Natural killer cell (primary cell): ENCODE results near the gene C15orf40. TPM values are rescaled to one million over a fixed set of nuclear protein-coding genes. Genes with fewer than 3 reads are reported as not detected.

Source experiments
- ATAC-seq, 3 donors: fragments of 150-1000 bp in 2 of 3; fragments of 200-7000 bp in 1 of 3; cut with Tn5 transposase; 1 replicate in 1 of 3; 2 replicates in 2 of 3; pipeline ENCODE4 v1.10.0; 2021; ENCODE audit warnings: mild to moderate bottlenecking in 2 of 3, moderate library complexity in 2 of 3
- DNase-seq, 2 donors: peaks; one replicate each; pipeline versions ENCODE4 v3.0.0 to v3.0.0-alpha.2; 2013 to 2021; ENCODE audit warnings: mixed read lengths in 1 of 2
- H3K27ac ChIP-seq: one replicate; pipeline ENCODE4 v1.5.1; 2013; ENCODE audit warnings: mild to moderate bottlenecking, low read length
- H3K27me3 ChIP-seq: one replicate; pipeline ENCODE4 v1.6.1; 2013; ENCODE audit warnings: low read length; ENCODE audit not compliant: control insufficient read depth, insufficient read depth
- H3K36me3 ChIP-seq: one replicate; pipeline ENCODE4 v1.6.1; 2013; ENCODE audit warnings: low read length; ENCODE audit not compliant: control insufficient read depth, insufficient read depth
- H3K4me1 ChIP-seq: one replicate; pipeline ENCODE4 v1.6.1; 2013; ENCODE audit warnings: low read length; ENCODE audit not compliant: control insufficient read depth, insufficient read depth
- H3K4me3 ChIP-seq: one replicate; pipeline ENCODE4 v1.5.1; 2013; ENCODE audit warnings: low read length
- H3K9me3 ChIP-seq: one replicate; pipeline ENCODE4 v1.6.1; 2013; ENCODE audit warnings: low read length; ENCODE audit not compliant: control insufficient read depth, insufficient read depth
- H3K27ac Mint-ChIP-seq, 2 donors: one replicate each; pipeline ENCODE4 v1.8.0; 2022; ENCODE audit warnings: mild to moderate bottlenecking in 2 of 2, mixed read lengths in 2 of 2, moderate library complexity in 1 of 2
- H3K27me3 Mint-ChIP-seq, 2 donors: one replicate each; pipeline ENCODE4 v1.8.0; 2022; ENCODE audit warnings: low read depth in 2 of 2, mixed read lengths in 2 of 2
- H3K36me3 Mint-ChIP-seq: one replicate; pipeline ENCODE4 v1.8.0; 2022; ENCODE audit warnings: mixed read lengths
- H3K4me1 Mint-ChIP-seq, 2 donors: one replicate each; pipeline ENCODE4 v1.8.0; 2022; ENCODE audit warnings: mixed read lengths in 2 of 2
- H3K4me3 Mint-ChIP-seq: one replicate; pipeline ENCODE4 v1.8.0; 2022; ENCODE audit warnings: mild to moderate bottlenecking, moderate library complexity, mixed read lengths
- H3K9me3 Mint-ChIP-seq, 2 donors: one replicate each; pipeline ENCODE4 v1.8.0; 2022; ENCODE audit warnings: mixed read lengths in 2 of 2
- WGBS: methylation state at CpG from one replicate; pipeline ENCODE4 v1.1.7; 2013; ENCODE audit warnings: missing lambda C conversion rate; ENCODE audit not compliant: insufficient coverage; 5-methylcytosine and 5-hydroxymethylcytosine counted together
- intact Hi-C: fragments of 100-400 bp; cut with micrococcal nuclease; formaldehyde crosslinking; loops from one replicate; pipeline ENCODE4 v1.14.2; 2022
- total RNA-seq, 4 donors: library from RNA; stranded (reverse); fragments of 120-200 nt in 1 of 4; gene quantifications; one replicate each; pipeline versions ENCODE4 v1.2.3 to v1.2.4, GENCODE V29; 2013 to 2022
- TF ChIP-seq, protein P1 (sequence below): fragments of 200-600 bp; IDR thresholded peaks from one replicate; pipeline ENCODE4 v1.8.0; 2022; ENCODE audit warnings: antibody characterized with exemption

Gene C15orf40
- total RNA-seq, 3 donors from 2014 or later (not counting 1 experiment from before 2014, with no cell fraction given): 12.5 to 16.0 (median 15.1) TPM

DNA sequence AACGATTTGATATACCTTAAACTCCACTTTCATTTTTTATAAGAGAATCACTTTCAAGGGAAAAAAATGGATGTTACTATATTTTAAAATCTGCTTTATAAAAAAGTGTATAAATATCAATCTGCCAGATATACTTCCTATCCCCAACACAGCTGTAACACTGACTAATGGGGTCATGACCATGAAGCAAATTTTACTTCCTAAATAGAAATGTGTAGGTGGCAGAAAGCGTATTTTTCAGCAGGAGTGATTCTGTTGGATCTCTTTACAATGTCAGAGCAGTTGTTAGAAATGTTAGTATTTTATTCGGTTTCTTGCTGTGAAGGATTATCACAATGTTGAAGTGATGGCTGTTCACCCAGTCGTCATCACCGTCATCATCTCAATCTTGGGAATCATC lies 5.5 kb upstream of the C15orf40 start:
- Histone ChIP-seq H3K9me3 (no peaks in the 10 kb centered on the region), H3K4me3 (no peak overlapping the region), H3K27ac (no peak overlapping the region), H3K27me3 (no peaks in the 10 kb centered on the region), H3K36me3 (peaks cover 35% of the 10 kb centered on the region), H3K4me1 (peaks cover 10% of the 10 kb centered on the region)
- 96% methylated on average over 4 of the region's 5 CpGs for WGBS
- Mint-ChIP-seq H3K4me3 (no peak overlapping the region), H3K27ac (no peak overlapping the region), H3K4me1 (peaks cover 22% of the 10 kb centered on the region in 2 donors), H3K27me3 (no peaks in the 10 kb centered on the region), H3K9me3 (no peaks in the 10 kb centered on the region), H3K36me3 (no peaks in the 10 kb centered on the region)
- intact Hi-C loops: loop anchor here (10.0 kb wide), 1 partner anchor 188 kb away; the partner anchor contains the start of gene HDGFL3
- DNase-seq (no peak), ATAC-seq (no peak)
- TF ChIP-seq, protein P1, sequence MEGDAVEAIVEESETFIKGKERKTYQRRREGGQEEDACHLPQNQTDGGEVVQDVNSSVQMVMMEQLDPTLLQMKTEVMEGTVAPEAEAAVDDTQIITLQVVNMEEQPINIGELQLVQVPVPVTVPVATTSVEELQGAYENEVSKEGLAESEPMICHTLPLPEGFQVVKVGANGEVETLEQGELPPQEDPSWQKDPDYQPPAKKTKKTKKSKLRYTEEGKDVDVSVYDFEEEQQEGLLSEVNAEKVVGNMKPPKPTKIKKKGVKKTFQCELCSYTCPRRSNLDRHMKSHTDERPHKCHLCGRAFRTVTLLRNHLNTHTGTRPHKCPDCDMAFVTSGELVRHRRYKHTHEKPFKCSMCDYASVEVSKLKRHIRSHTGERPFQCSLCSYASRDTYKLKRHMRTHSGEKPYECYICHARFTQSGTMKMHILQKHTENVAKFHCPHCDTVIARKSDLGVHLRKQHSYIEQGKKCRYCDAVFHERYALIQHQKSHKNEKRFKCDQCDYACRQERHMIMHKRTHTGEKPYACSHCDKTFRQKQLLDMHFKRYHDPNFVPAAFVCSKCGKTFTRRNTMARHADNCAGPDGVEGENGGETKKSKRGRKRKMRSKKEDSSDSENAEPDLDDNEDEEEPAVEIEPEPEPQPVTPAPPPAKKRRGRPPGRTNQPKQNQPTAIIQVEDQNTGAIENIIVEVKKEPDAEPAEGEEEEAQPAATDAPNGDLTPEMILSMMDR: no peak

DNA sequence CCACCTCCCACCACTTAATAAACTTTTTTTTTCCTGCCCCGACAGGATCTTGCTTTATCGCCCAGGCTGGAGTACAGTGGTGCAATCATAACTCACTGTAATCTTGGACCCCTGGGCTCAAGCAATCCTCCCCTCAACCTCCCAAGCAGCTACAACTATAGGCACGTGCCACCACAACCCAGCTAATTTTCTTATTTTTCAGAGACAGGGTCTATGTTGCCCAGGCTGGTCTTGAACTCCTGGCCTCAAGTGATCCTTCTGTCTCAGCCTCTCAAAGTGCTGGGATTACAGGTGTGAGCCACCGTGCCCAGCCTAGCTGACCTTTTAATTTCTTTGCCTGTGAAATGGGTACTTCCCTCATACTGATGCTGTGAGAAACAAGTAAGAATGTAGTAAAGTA lies 3.9 kb upstream of the C15orf40 start:
- Mint-ChIP-seq H3K27me3 (no peaks in the 10 kb centered on the region), H3K27ac (peak overlapping the region; percentile 26 to 65), H3K36me3 (no peaks in the 10 kb centered on the region), H3K4me3 (no peak overlapping the region), H3K9me3 (no peaks in the 10 kb centered on the region), H3K4me1 (peaks cover 34 to 37% of the 10 kb centered on the region in 2 donors)
- ATAC-seq: no peak
- peaks cover 28% of the 10 kb centered on the region for H3K36me3 ChIP-seq
- 95% methylated on average over 4 of the region's 4 CpGs for WGBS
- H3K27me3 ChIP-seq: no peaks in the 10 kb centered on the region
- no peak overlapping the region for H3K27ac ChIP-seq
- TF ChIP-seq, protein P1: no peak
- no peak for DNase-seq
- H3K9me3 ChIP-seq: no peaks in the 10 kb centered on the region
- intact Hi-C loops: loop anchor here (10.0 kb wide), 1 partner anchor 189 kb away; the partner anchor contains the start of gene HDGFL3
- peaks cover 19% of the 10 kb centered on the region for H3K4me1 ChIP-seq
- H3K4me3 ChIP-seq: no peak overlapping the region

DNA sequence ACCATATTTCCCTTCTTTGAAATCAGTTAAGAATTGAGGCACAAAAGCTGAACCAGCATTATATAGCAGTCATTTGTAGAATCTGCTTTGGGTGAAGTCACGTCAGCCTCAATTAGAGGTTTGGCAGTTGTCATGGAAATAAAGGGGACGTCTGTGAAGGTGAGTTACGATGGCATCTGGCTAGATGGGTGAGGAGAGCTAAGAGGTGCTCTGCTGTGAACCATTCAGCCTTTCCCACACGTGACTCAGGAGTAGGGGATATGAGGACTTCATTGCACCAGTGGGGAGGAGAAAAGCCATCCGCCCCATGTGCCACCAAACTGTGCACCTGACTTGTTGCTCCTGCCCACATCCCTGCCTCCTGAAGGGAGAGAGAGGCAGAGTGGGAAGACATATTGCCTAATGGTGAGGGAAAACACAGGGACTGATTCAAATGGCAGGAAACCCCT lies 2.8 kb upstream of the C15orf40 start:
- no peaks in the 10 kb centered on the region for H3K27me3 ChIP-seq
- H3K4me3 ChIP-seq: no peak overlapping the region
- WGBS: 79% methylated on average over 5 of the region's 5 CpGs
- Mint-ChIP-seq H3K4me3 (no peak overlapping the region), H3K9me3 (no peaks in the 10 kb centered on the region), H3K27ac (peak overlapping the region; percentile 26 to 65), H3K36me3 (no peaks in the 10 kb centered on the region), H3K4me1 (peaks cover 45 to 47% of the 10 kb centered on the region in 2 donors), H3K27me3 (no peaks in the 10 kb centered on the region)
- no peak overlapping the region for H3K27ac ChIP-seq
- TF ChIP-seq, protein P1: no peak
- H3K36me3 ChIP-seq: peaks cover 27% of the 10 kb centered on the region
- H3K4me1 ChIP-seq: peaks cover 23% of the 10 kb centered on the region
- DNase-seq (no peak), ATAC-seq (no peak)
- intact Hi-C loops: loop anchor here (5.0 to 10.0 kb wide), 3 partner anchors 93 to 207 kb away; partner anchors contain the start of genes FSD2, HDGFL3, TM6SF1 and WHAMM
- no peaks in the 10 kb centered on the region for H3K9me3 ChIP-seq

DNA sequence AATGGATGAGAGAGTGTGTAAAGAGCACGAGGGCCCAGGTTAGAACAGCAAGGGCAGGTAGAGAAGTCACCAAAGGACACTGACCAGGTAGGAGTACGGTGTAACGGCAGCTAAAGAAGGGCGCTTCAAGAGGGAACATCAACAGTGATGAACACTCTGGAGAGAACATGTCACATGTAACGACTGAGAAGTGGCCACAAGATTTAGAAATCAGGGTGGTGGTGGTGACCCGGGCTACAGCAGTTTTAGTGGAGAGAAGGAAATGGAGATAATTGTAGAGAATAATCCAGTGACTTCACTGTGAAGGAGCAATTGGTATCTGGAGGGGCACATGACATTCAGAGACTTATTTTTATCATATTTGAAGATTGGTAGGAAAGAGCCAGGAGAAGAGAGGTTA lies 1.2 kb upstream of the C15orf40 start:
- 94% methylated on average over 6 of the region's 6 CpGs for WGBS
- Mint-ChIP-seq H3K9me3 (no peaks in the 10 kb centered on the region), H3K27me3 (no peaks in the 10 kb centered on the region), H3K4me3 (peak overlapping the region; percentile 22), H3K27ac (peak overlapping the region; percentile 85 to 90), H3K36me3 (no peaks in the 10 kb centered on the region), H3K4me1 (peaks cover 45 to 47% of the 10 kb centered on the region in 2 donors)
- Histone ChIP-seq H3K27ac (no peak overlapping the region), H3K36me3 (peaks cover 22% of the 10 kb centered on the region), H3K4me1 (peaks cover 23% of the 10 kb centered on the region), H3K27me3 (no peaks in the 10 kb centered on the region), H3K4me3 (no peak overlapping the region), H3K9me3 (no peaks in the 10 kb centered on the region)
- DNase-seq (no peak), ATAC-seq (no peak)
- intact Hi-C loops: loop anchor here (5.0 to 10.0 kb wide), 3 partner anchors 95 to 205 kb away; partner anchors contain the start of genes FSD2, HDGFL3, TM6SF1 and WHAMM
- TF ChIP-seq, protein P1: no peak
